ENCODE data around the gene SELPLG.

- TF ChIP-seq EZH2phosphoT487 (IDR thresholded peaks at IDR 0.05; ENCODE audit: insufficient read depth, low read depth) = no peak
- no peak for TF ChIP-seq EZH2 (IDR thresholded peaks at IDR 0.05; ENCODE audit: insufficient read depth, poor library complexity, severe bottlenecking)
Observed at GRCh38 chr12:108577458-108577857, 56.2 kb downstream of the SELPLG start.

Data from GM23248 (cell line).